ENCODE results near the gene SOSTDC1.
"Not testable (repeated sequence)": the region's sequence is repeated elsewhere in the genome, so short reads cannot be mapped to it uniquely, and the experiment has no call there.

The SOSTDC1 gene, protein sequence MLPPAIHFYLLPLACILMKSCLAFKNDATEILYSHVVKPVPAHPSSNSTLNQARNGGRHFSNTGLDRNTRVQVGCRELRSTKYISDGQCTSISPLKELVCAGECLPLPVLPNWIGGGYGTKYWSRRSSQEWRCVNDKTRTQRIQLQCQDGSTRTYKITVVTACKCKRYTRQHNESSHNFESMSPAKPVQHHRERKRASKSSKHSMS

DNA sequence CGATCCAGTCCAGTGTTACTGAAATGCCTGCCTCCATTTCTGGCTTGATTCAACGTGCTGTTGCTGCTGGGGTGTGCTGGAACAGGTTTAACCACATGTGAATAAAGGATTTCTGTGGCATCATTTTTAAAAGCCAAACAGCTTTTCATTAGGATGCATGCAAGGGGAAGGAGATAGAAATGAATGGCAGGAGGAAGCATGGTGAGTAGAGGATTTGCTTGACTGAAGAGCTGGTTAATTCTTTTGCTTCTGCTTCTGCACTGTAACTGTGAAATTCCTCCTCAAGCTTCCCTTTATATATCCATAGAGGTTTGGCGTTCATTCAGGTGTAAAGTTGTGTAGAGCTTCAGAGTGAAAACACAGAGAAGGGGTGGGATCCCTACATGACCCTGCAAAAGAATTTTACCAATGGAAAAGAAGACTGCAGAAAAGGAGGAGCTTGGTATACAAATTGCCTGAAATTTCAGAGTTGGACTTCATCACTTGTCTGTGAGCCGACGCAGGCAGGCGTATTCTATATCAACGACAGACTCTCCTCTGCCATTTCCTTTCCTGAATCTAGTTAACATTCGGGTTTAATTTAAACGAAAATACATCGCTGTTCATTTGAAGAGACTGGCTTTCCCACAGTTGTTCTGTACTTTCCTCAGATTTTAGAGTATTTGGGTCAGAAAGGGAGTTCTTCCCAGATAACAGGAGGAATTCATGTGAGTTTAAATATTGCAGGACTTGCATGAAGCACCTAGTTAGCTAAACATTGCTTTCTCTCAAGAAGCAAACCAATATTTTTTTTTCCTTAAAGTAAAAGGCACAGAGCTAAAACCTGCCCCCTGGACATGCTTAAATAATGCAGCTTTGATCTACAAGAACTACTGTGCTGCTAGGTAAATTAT, at the start of gene SOSTDC1:
TSS of gene SOSTDC1 (minus strand) at position 270 of the 893 bp plus-strand sequence. CDS start at position 200, 70 bp downstream.
- DNase-seq = no peak

DNA sequence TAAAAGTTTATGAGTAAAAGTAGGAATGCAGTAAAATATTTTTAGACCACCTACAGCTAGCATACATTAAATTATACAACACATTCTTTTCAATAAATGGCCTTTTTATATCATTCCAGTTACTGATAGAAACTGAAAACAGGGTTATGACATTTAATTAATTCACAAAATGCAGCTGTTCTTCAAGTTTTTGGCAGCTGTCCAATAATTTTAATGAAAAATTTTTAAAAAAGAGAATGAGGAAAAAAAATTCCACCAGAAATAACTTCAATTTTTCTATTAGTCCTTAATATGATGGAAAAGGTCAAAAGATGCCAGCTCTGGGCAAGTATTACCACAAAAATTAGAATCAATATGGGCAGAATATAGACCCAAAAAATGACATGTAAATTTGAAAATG, 49.2 kb upstream of the SOSTDC1 start:
- no peak for DNase-seq

DNA sequence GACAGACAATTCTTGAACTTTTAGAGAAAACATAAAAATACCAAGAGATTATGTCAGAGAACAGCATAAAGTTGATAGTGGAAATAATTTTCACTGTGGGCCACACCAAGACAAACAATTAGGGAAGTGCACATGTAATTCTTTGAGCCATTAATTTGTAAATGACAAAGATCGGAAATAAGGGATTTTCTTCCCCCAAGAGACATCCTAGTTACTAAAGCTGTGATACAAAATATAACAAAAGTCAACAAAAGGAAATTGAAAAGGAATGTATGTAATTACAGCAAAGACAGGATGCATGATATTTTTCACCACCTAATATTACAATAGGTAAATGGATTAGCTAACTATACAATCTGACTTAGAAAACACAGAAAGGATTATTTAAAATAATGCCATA, 48.7 kb upstream of the SOSTDC1 start:
- DNase-seq = no peak

DNA sequence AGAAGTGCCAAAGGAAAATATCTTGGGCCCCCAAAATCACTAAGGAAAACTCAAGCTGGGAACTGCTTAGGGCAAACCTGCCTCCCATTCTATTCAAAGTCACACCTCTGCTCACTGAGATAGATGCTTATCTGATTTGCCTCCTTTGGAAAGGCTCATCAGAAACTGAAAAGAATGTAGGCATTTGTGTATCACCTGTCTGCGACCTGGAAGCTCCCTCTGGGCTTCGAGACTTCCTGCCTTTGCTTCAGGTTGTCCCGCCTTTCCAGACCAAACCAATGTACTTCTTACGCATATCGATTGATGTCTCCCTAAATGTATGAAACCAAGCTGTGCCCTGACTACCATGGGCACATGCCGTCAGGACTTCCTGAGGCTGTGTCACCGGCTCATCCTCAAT, 46.6 kb upstream of the SOSTDC1 start:
- no peak for DNase-seq

DNA sequence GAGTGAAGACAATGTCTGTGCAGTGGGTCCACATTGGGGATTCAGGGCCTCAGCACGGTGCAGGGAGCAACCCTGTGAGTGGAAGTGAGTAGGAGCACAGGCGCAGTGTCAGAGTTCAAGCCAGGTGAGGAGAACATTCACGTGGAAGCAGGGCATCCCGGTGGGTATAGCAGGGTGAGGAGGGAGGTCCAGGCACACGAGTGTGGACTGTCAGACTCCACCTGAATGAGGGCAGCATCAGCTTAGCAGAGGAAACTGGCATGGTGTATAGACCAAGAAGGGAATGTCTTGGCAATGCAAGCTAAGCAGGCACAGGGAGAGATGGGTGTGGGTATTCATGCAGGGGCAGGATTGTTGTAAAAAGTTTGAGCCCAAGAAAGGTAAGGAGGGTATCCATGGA, 45.8 kb upstream of the SOSTDC1 start:
- DNase-seq = no peak

DNA sequence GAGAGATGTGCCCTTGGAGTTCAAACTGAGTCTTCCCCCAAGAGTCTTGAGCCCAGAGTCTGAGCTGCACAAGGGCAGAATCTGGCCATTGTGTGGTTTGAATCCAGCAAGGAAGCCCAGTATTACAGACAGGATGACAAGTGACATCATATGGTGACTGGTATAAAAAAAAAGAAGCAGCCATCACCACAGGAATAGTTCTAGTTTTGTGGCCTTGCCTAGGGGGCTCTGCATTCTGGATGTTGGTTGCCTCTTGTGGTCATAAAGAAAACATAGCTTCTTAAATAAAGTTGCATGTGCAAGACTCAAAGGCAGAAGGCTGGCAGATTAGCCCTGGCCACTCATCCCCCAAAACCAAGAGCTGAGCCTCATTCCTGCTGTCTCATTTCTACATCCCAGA, 44.3 kb upstream of the SOSTDC1 start:
- no peak for DNase-seq

DNA sequence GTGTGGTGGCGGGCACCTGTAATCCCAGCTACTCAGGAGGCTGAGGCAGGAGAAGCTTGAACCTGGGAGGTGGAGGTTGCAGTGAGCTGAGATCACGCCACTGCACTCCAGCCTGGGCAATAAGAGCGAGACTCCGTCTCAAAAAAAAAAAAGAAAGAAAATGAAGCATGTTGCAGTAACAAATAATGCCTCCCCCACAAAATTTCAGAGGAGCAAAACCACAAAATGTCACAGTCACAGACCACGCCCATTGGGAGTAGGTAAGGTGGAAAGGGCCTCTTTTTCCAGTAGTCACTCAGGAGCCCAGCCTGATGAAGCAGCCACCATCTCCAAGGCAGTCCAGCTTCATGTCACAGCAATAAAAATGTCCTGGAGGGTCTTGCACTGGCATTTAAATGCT, 40.9 kb upstream of the SOSTDC1 start:
- not testable (repeated sequence) for DNase-seq

DNA sequence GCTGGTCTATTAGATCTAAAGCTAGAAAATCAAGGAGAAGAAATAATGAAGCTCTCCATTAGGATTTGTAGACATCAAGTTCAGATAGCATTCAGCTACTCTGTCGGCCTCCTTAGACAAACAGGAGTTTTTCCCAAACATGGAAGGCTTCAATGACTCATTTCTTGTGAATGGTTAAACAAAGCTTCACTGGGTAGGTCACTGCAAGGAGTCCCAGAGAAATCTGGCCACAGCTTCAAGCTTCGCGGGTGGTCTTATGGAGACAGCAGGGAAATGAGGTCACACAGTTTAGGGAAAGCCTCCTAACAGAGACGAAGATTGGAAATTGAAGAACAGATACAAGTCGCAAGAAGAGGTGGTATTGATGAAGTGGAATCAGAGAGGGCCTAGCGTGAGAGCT, 38.5 kb upstream of the SOSTDC1 start:
- DNase-seq = no peak

DNA sequence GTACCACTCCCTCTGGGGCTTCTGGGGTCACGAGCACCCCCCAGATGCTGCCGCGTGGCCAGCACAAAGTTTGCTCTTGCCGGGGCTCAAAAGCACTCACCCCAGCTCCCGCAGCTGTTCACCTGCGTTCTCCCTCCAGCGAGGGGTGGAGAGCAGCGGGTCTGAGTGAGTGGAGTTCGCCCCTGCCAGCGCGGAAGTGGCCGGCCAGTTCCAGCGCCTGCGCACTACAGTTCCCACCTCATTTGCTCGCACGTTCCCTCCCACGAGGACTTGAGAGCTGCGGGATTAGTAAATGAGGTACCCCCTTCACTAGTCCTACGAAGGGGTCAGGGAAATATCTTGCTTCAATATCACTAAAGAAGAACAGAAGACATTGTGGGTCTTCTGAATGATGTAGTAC, 36.8 kb upstream of the SOSTDC1 start:
- no peak for DNase-seq

DNA sequence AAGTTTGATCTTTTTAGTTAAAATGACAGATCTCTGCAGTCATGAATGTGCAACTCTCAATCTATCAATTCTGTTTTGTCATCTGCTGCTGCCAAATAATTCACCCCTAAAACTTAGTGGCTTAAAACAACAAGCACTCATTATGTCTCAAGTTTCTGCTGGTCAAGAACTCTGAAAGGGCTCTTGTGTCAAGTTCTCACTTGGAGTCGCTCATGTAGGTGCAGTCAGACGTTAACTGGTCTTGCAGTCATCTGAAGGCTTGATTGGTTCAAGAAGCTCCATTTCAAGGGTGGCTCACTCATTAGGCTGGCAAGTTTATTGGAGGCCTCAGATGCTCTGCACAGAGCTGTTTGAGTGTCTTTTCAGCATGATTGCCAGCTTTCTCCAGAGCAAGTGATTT, 32.6 kb upstream of the SOSTDC1 start:
- no peak for DNase-seq

DNA sequence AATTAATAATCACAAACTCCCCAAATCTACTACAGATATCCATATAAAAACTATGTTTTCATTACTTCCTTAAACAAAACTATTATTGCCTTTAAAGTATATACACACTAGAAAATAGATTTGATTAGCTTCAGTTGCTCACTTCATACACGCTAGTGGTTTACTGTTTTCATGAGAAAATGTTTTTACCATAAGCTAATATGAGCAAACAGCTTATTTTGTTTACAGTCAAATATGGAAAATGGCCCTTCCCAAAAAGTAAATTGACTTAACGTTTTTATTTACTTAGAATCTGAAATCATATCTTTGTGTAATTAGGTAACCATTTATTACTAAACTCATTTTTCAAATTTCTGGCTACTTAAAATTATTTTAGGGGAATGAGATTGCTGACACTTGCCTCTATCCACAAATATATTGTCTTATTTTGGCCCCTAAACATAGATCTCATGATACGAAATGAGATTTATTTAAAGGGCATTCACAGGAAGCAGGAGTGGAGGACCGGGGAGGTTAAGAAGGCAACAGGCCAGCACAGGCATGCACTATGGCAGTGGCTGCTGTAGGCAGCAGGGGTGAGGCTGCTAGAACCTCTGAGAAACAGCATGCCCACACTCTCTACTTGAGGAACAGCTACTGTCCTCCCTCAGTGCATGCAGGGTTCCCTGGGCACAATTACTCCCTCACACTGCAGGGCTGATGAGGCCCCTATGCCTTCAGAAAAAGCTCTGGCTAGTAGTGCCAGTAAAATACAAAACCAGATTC, 29.6 kb upstream of the SOSTDC1 start:
- no peak for DNase-seq

DNA sequence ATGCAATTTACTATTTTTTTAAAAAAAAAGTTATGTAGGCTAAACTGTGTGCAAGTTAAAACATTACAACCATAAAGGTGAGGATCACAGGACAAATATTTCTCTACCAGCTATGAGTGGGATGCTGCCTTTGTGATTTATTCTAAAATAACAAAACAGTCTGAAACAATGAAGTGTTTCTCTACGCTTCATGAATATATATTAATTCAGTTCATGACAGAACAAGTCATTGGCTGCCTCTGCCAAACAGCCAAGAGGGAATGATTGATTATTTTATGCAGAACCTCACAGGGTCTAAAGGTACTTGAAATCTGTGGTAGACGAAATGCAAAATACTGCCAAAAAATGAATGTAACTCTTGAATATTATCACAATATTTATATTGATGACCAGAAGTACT, 29.0 kb upstream of the SOSTDC1 start:
- DNase-seq = no peak

DNA sequence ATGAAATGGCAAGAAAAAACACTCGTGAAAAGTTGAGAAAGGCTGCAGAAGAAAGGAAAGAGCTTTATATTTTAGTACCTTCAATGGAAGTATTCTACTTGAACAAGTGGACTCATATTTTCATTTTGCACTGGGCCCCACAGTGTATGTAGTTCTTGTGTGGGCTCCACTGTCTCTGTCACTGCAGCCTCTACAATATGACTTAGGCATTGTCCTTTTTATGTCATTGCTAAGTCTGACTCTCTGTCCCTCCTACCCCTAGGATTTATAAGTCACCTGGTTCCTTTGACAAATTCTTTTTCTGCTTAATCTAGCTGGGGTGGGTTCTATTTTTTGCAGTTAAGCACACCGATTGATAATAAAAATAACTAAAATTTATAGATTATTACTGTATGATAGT, 27.7 kb upstream of the SOSTDC1 start:
- DNase-seq = no peak

DNA sequence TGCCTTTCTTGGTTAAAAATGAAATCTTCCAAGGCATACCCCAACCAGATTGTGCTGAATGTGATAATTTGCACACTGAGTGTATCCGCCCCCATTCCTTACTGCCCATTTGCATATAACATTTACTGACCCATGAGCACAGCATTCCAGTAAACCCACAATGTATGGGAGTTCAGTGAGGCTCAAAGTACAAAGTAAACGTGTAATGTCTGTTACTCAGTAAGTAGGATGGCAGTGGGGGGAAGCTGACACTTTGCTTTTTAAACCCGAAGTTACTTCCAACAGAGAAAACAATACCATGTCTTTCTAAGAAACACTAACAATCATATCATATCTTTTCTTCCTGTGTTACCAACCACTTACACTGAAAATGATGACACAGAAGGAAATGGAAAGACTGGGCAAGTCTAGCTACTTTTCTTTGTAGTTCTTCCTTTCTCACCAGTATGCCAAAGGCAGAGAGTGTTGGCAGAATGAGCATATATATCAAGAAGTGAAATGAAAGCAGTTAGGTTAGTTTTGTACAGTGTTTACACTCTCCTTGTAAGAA, 27.1 kb upstream of the SOSTDC1 start:
- no peak for DNase-seq

DNA sequence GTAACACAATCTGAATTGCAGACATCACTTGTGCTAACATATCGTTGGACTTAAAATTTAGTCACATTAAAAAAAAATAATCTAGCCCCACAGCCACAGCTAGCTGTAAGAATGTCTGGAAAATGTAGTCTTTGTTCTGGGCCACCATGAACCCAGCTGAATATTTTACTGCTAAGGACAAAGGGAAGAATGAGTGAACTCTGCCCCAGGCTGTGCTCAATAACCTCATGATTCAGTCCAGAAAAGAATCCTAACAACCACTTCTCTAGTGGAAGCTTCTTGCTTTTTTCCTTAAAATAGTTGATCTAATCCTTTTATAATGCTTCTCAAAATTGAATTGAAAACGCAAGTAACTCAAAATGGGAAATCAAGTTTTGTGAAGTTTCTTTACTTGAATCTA, 25.6 kb upstream of the SOSTDC1 start:
- DNase-seq = no peak

DNA sequence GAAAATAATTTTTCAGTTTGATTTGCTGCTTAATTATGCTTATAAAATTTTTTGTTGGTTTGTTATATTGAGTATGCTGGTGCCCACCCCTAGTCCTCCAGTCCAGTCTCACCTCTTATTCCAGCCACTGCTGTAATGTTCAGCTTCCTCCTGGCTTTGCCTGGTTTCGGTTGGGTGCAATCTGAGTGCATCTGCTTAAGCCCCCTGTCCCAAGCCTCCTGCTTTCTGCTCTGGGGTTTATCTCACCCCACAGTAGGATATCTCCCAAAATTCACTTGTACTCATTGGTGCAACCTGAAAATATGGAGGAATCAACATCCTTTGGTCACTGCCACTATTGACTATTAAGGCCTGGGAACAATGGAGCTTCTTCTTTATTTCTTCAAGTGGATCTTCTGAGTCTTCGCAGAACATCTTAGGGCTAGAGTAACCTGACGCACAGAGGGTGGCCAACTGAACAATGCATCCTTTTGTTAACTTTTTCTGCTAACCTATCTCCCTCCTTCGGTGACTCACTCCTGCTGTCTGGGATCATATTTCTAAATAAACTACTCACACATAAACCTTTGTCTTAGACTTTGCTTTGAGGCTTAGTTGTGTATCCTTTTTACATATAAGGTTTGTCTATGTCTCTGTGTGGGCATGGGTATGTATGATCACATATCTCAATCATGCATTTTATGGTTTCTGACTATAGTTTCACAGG, 19.1 kb upstream of the SOSTDC1 start:
- DNase-seq = no peak

DNA sequence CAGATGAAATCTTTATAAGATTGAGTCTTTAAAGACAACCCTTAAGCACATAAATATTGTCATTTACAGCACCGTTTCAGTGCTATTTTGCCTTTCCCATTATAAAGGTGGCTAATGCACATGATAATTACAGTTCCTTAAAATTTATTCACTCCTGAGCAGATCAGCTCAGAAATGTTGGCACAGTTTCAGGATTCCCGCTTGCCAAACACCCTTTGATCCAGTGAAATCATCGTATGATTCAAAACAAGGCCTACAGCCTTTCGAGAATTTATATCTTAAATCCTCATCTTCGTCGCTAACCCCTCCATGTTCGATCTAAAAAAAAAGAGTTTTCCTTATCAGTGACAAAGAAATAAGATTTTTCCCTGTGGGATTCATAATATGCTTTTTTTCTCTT, 14.1 kb upstream of the SOSTDC1 start:
- DNase-seq = no peak

DNA sequence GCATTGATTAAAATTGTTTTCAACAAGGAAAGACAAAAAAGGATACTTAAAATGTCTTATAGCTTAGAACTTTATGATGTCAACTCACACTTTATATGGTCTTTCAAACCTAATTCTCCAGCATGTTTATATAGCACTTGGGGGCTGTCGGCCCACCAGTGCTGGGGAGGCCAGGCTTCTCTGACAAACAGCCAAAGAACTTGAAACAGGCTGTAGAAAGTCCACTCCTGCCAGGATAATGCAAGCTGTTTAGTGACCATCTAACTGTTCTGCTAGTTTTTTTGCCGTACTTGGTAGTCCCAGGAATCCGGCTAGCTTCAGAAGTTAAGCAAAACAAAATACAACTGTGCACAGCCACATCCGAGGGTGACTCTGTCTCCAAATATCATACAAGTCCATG, 13.6 kb upstream of the SOSTDC1 start:
- no peak for DNase-seq

DNA sequence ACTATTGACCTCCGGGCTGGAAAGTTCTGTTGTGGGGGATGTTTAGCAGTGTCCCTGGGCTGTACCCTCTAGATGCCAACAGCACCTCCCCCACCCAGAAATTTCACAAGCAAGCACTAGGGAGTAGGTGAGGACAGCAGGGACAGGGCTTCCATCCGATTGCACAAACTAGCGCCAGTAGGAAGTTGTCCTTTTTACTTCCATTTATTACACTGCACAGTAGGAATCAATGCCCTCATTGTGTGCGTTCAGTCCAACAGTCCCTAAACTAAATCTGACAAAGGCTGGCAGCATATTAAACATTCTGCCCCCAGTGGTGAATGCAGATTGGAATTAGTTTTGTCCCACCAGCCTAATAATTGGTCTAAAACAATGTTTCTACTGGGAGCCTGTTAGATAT, 6.4 kb upstream of the SOSTDC1 start:
- DNase-seq = no peak

DNA sequence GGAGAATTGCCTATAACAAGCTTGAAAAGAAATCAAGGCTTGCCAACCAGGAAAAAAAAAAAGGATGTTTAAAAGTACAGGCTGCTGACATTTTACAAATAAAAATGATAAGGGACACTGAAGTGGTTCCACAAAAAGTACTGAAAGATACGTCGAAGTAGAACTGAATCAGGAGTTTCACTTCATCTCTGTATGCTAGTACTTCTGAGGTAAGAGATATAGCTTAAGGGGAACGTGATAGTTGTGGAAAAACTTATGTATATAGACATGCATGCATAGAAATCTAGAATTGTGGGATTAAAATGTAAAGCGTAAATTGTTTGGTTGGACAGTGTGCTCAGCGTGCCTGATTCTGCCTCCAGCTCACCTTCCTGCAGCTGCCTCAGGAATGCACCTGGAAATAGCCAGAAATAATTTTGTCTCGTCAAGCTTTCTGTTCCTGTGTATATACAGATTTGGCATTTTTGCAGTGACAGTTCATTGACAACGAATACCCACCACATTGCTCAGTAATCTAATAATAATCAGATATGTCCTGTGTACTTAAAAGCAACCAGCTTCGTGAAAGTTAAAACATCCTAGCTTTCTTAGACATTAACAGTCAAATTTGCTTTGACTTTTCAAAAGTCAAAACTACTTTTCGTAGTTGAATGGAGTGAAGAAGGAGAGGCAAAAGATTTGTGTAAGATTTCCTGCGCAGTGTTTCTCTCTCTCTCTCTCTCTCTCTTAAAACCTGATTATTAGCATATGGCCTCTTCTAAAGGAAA, 1.4 kb downstream of the SOSTDC1 start:
- no peak for DNase-seq

DNA sequence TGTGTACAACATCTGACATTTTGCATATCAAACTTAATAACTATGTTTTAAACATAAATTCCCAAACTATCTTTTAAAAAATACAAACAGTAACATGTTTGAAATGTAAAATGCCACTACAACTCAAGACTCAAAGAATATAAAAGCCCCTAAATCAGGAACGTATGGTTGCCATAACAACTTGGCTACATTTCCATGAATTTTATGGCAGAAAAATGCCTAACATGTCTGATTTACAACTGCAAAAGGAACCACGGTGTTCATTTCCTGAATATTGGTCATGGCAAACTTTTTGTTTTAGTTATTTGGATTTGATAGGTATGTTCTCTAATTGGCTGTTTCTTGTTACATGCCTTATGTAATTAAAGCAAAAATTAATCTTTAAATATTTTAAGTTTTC, 2.0 kb downstream of the SOSTDC1 start:
- DNase-seq = no peak

DNA sequence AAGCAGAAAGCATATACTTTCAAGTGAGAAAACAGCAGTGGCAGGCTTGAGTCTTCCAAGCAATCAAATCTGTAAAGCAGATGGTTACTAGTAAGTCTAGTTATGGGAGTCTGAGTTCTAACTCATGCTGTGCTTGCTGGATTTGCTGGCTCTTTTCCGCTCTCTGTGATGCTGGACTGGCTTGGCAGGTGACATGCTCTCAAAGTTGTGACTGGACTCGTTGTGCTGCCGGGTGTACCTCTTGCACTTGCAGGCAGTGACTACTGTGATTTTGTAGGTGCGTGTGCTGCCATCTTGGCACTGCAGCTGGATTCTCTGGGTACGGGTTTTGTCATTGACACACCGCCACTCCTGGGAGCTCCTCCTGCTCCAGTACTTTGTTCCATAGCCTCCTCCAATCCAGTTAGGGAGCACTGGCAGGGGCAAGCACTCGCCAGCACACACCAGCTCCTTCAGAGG, 3.1 kb downstream of the SOSTDC1 start:
- DNase-seq = no peak

Measured in stimulated activated CD4-positive, alpha-beta T cell treated with anti-CD3 and anti-CD28 coated beads, Interleukin-1b, Interleukin-23, amount 100 ng/mL, for 48 hours (primary cell).